ENCODE measurements around the gene VILL. TPM values are rescaled to one million over a fixed set of nuclear protein-coding genes. Genes with fewer than 3 reads are reported as not detected.

Gene VILL
- total and polyA plus RNA-seq, 4 donors: 10.2 to 32.3 (median 22.5) TPM

DNA sequence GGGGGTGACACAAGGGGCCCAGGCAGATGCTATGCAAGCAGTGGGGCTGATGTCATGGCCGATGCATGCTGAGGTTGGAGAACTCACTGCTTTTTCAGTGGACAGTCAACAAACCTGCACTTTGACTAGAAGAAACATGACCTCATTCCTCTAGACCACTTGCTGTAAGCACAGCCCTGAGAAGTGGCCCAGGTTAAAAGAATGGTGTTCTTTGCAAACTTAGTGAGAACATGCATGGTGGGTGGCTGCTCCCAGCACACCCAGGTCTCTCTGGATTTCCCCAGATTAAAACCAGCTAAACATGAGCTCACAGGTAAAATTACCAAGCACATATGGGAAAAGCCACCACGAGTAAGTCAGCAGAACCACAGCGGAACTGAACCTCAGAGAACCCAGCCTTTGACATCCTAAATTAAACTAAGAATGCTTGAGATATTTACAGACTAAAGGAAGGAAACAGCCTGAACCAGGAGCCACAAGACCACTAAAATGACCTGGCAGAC is 64.0 kb downstream of the VILL start:
- 43 to 48% methylated on average over 3 of the region's 3 CpGs for WGBS, 2 donors
- ATAC-seq (ENCODE audit: insufficient read depth, low FRiP score): no peak
- Histone ChIP-seq H3K27me3 (ENCODE audit: control insufficient read depth in 3 of 3, insufficient read depth in 3 of 3, low read length in 2 of 3) (no peaks in the 10 kb centered on the region), H3K36me3 (ENCODE audit: control insufficient read depth in 4 of 4, insufficient read depth in 4 of 4, low read length in 4 of 4) (no peaks in the 10 kb centered on the region), H3K4me3 (no peak overlapping the region), H3K4me1 (ENCODE audit: control insufficient read depth in 5 of 5, insufficient read depth in 5 of 5, low read length in 5 of 5) (peaks cover 0 to 7% (median 0%) of the 10 kb centered on the region in 5 donors), H3K27ac (ENCODE audit: low read depth in 1 of 2, low read length in 1 of 2) (no peak overlapping the region), H3K9ac (ENCODE audit: insufficient read depth in 1 of 2, low read length in 2 of 2) (no peak overlapping the region), H3K9me3 (ENCODE audit: control insufficient read depth in 4 of 4, insufficient read depth in 3 of 4, low read length in 3 of 4) (no peaks in the 10 kb centered on the region)
- DNase-seq: peak; percentile 24 to 48 (median 40)
- TF ChIP-seq, protein P1, sequence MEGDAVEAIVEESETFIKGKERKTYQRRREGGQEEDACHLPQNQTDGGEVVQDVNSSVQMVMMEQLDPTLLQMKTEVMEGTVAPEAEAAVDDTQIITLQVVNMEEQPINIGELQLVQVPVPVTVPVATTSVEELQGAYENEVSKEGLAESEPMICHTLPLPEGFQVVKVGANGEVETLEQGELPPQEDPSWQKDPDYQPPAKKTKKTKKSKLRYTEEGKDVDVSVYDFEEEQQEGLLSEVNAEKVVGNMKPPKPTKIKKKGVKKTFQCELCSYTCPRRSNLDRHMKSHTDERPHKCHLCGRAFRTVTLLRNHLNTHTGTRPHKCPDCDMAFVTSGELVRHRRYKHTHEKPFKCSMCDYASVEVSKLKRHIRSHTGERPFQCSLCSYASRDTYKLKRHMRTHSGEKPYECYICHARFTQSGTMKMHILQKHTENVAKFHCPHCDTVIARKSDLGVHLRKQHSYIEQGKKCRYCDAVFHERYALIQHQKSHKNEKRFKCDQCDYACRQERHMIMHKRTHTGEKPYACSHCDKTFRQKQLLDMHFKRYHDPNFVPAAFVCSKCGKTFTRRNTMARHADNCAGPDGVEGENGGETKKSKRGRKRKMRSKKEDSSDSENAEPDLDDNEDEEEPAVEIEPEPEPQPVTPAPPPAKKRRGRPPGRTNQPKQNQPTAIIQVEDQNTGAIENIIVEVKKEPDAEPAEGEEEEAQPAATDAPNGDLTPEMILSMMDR (IDR thresholded peaks at IDR 0.05; ENCODE audit: control extremely low read depth, extremely low read depth): no peak

Small RNA genes lying within 50 kb of the gene (small RNA-seq; reads per million reads assigned to genes)
- gene MIR26A1 (ENCODE audit: low replicate concordance): 11.8 reads per million, percentile 96 among the genes with 10 or more reads in this experiment
- gene RF00019 (ENCODE audit: low replicate concordance): not detected

Other genes starting within 250 kb of the VILL start
- gene CTDSPL, start 128.9 kb upstream of the VILL start, total RNA-seq: 10 to 100 TPM; 52.8 to 79.1 TPM
- 10 to 100 TPM; 12.5 to 14.2 TPM for gene CTDSPL, start 128.9 kb upstream of the VILL start, polyA plus RNA-seq
- 10 to 100 TPM; 21.0 to 55.3 TPM for gene PLCD1, start 38.9 kb downstream of the VILL start, total RNA-seq
- gene PLCD1, start 38.9 kb downstream of the VILL start, polyA plus RNA-seq: 10 to 100 TPM; 16.9 to 21.6 TPM
- 10 to 100 TPM; 10.3 to 28.8 TPM for gene DLEC1, start 48.4 kb downstream of the VILL start, total RNA-seq
- 1 to 10 TPM; 4.2 to 5.7 TPM for gene DLEC1, start 48.4 kb downstream of the VILL start, polyA plus RNA-seq
- 100 to 1,000 TPM in 1 of 2 donors, 10 to 100 TPM in 1; 50.1 to 112 TPM for gene ACAA1, start 146.3 kb downstream of the VILL start, total RNA-seq
- gene ACAA1, start 146.3 kb downstream of the VILL start, polyA plus RNA-seq: 10 to 100 TPM; 83.9 to 94.2 TPM
- gene MYD88, start 147.9 kb downstream of the VILL start, total RNA-seq: 10 to 100 TPM; 35.4 to 85.3 TPM
- 100 to 1,000 TPM in 1 of 2 donors, 10 to 100 TPM in 1; 32.5 to 145 TPM for gene MYD88, start 147.9 kb downstream of the VILL start, polyA plus RNA-seq
- gene OXSR1, start 174.8 kb downstream of the VILL start, total RNA-seq: 10 to 100 TPM; 28.8 to 38.9 TPM
- gene OXSR1, start 174.8 kb downstream of the VILL start, polyA plus RNA-seq: 10 to 100 TPM; 11.9 to 21.0 TPM

Data from lung (tissue), 13 donors.